MCF 10A (cell line): Measurements from ENCODE around the gene HOMEZ. TPM values are rescaled to one million over a fixed set of nuclear protein-coding genes. Genes with fewer than 3 reads are reported as not detected.
"Not testable (repeated sequence)": the region's sequence is repeated elsewhere in the genome, so short reads cannot be mapped to it uniquely, and the experiment has no call there.

Experiments
- BruUV-seq: library from RNA; stranded (reverse); fragments of 400-500 nt; replicated peaks from 2 replicates; lab custom pipeline; 2021; lab: Mats Ljungman, UMichigan
- CTCF ChIA-PET: fragments of 300-600 bp; sonication (Branson Sonifier 250); formaldehyde crosslinking; extraction: SDS; loops from one replicate; lab custom pipeline; 2021; ENCODE audit warnings: antibody characterized with exemption, inconsistent platforms; lab: Yijun Ruan, JAX
- POLR2A ChIA-PET: fragments of 300-600, 350-650 bp; sonication (Branson Sonifier 250); formaldehyde crosslinking; extraction: SDS; loops from one replicate; lab custom pipeline; 2020; ENCODE audit warnings: antibody characterized with exemption, inconsistent platforms; lab: Yijun Ruan, JAX
- DNase-seq: peaks from one replicate; pipeline ENCODE4 v3.0.0-alpha.2; 2018; ENCODE audit not compliant: unreplicated experiment
- H3K27ac Mint-ChIP-seq: one replicate; pipeline ENCODE4 v1.8.0; 2022; ENCODE audit warnings: mild to moderate bottlenecking, low read depth, mixed read lengths; ENCODE audit not compliant: unreplicated experiment
- H3K27me3 Mint-ChIP-seq: one replicate; pipeline ENCODE4 v1.8.0; 2022; ENCODE audit warnings: mixed read lengths; ENCODE audit not compliant: insufficient read depth, unreplicated experiment
- H3K36me3 Mint-ChIP-seq: one replicate; pipeline ENCODE4 v1.8.0; 2022; ENCODE audit warnings: mild to moderate bottlenecking, moderate library complexity, mixed read lengths; ENCODE audit not compliant: insufficient read depth, unreplicated experiment
- H3K4me1 Mint-ChIP-seq: one replicate; pipeline ENCODE4 v1.8.0; 2022; ENCODE audit warnings: mixed read lengths; ENCODE audit not compliant: insufficient read depth, unreplicated experiment
- H3K4me3 Mint-ChIP-seq: one replicate; pipeline ENCODE4 v1.8.0; 2022; ENCODE audit warnings: mild to moderate bottlenecking, moderate library complexity, mixed read lengths; ENCODE audit not compliant: unreplicated experiment
- H3K9me3 Mint-ChIP-seq: one replicate; pipeline ENCODE4 v1.8.0; 2022; ENCODE audit warnings: mixed read lengths; ENCODE audit not compliant: unreplicated experiment
- intact Hi-C: fragments of 100-400 bp; cut with micrococcal nuclease; formaldehyde crosslinking; loops from 2 replicates; pipeline ENCODE4 v1.14.1; 2022
- total RNA-seq: library from RNA; stranded (reverse); gene quantifications from 2 replicates; pipeline ENCODE4 v1.2.3, GENCODE V29; 2022
- TF ChIP-seq, protein P1 (sequence below): fragments of 200-600 bp; IDR thresholded peaks from one replicate; pipeline ENCODE4 v1.8.0; 2022; ENCODE audit warnings: antibody characterized with exemption, mild to moderate bottlenecking; ENCODE audit not compliant: unreplicated experiment

The HOMEZ gene
- total RNA-seq, 1 experiment from 2014 or later, result 9.3 TPM

DNA sequence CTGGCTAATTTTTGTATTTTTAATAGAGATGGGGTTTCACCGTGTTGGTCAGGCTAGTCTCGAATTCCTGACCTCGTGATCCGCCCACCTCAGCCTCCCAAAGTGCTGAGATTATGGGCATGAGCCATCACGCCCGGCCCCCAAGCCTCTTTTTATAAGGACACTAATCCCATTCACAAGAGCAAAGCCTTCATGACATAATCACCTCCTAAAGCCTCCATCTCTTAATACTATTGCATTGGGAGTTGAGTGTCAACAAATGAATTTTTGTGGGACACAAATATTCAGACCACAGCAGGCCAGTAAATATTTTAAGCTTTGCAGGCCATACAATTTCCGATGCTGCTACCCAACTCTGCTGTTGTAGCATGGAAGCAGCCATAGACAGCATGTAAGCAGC is 37.3 kb downstream of the HOMEZ start:
- no peaks in the 10 kb centered on the region for H3K9me3 Mint-ChIP-seq
- H3K27ac Mint-ChIP-seq, result no peak overlapping the region
- BruUV-seq, result no TSS peak
- no peak for DNase-seq
- H3K36me3 Mint-ChIP-seq, result no peaks in the 10 kb centered on the region
- H3K4me1 Mint-ChIP-seq, result no peaks in the 10 kb centered on the region
- intact Hi-C loops, result no loop called here
- ChIA-PET CTCF (interaction anchor here (0.6 to 1.1 kb wide), 5 partner anchors 10 to 483 kb away, joined by 3 to 5 read pairs (median 4); partner anchors contain the start of gene RNF212B), POLR2A (interaction anchor here (0.9 kb wide), 1 partner anchor 15 kb away, joined by 5 read pairs; no protein-coding TSS in a partner anchor)
- no peak overlapping the region for H3K4me3 Mint-ChIP-seq
- TF ChIP-seq, protein P1, sequence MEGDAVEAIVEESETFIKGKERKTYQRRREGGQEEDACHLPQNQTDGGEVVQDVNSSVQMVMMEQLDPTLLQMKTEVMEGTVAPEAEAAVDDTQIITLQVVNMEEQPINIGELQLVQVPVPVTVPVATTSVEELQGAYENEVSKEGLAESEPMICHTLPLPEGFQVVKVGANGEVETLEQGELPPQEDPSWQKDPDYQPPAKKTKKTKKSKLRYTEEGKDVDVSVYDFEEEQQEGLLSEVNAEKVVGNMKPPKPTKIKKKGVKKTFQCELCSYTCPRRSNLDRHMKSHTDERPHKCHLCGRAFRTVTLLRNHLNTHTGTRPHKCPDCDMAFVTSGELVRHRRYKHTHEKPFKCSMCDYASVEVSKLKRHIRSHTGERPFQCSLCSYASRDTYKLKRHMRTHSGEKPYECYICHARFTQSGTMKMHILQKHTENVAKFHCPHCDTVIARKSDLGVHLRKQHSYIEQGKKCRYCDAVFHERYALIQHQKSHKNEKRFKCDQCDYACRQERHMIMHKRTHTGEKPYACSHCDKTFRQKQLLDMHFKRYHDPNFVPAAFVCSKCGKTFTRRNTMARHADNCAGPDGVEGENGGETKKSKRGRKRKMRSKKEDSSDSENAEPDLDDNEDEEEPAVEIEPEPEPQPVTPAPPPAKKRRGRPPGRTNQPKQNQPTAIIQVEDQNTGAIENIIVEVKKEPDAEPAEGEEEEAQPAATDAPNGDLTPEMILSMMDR, result no peak
- H3K27me3 Mint-ChIP-seq, result no peaks in the 10 kb centered on the region

DNA sequence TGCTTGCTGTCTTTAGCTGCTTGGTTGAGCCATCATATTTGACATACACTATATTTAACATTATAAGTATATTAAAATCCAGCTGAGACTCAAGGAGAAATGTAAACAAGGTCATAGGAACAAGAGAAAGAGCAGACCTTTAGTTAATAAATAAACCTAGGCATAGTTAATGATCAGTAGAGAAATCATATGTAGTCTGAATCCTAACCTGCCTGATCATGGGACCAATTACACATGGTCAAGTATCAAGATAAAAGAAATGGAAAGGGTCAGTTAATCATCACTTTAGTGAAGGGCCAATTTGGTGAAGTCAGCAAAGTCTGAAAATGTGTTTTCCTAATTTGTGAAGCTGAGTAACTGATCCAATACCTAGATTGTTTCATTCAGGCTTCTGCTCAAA is 40.6 kb downstream of the HOMEZ start:
- Mint-ChIP-seq H3K4me1 (no peaks in the 10 kb centered on the region), H3K36me3 (no peaks in the 10 kb centered on the region), H3K27ac (no peak overlapping the region), H3K4me3 (no peak overlapping the region), H3K9me3 (no peaks in the 10 kb centered on the region), H3K27me3 (no peaks in the 10 kb centered on the region)
- intact Hi-C loops, result no loop called here
- POLR2A ChIA-PET, result no interaction called here
- TF ChIP-seq, protein P1, result no peak
- CTCF ChIA-PET, result interaction anchor here (1.0 kb wide), 1 partner anchor 49 kb away, joined by 3 read pairs; no protein-coding TSS in a partner anchor
- DNase-seq, result no peak
- no TSS peak for BruUV-seq

DNA sequence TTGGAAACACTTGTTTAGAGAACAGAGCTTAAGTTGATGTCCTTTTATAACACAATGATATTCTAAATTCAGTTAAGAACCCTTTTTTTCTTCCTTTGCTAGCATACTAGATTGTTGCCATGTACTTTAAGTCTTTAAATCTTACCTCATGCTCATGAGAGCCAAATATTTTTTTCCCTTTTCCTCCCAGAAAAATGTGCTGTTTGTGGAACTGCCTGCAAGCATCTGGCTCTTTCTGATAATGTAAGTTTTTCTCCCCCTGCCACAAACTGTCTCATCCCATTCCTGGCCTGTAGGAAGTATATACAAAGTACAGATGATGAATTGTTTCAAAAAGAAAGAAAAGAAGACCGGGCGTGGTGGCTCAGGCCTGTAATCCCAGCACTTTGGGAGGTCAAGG is 42.9 kb downstream of the HOMEZ start:
- Mint-ChIP-seq H3K4me3 (no peak overlapping the region), H3K27me3 (no peaks in the 10 kb centered on the region), H3K36me3 (no peaks in the 10 kb centered on the region), H3K9me3 (no peaks in the 10 kb centered on the region), H3K4me1 (no peaks in the 10 kb centered on the region), H3K27ac (no peak overlapping the region)
- TF ChIP-seq, protein P1, result no peak
- no peak for DNase-seq
- ChIA-PET POLR2A (interaction anchor here (1.2 kb wide), 1 partner anchor 35 kb away, joined by 5 read pairs; no protein-coding TSS in a partner anchor), CTCF (interaction anchor here (0.6 kb wide), 1 partner anchor 15 kb away, joined by 3 read pairs; no protein-coding TSS in a partner anchor)
- intact Hi-C loops, result no loop called here
- no TSS peak for BruUV-seq

DNA sequence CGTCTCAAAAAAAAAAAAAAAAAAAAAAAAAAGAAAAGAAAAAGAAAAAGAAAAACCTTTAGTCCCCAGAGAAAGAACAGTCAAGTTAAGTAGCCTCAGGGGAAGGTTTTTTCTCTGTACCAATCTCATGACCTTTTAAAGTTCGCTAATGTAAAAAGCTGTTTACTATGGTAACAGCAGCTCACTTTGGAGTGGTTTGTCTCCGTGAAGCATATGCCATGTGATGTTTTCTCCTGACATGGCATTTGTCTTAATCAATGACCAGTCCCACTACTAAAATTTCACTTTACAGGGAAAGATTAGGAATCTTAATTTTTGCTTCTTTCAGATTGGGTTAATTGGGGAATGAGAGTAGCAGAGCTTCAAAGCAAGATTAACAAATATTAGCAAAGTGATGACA is 43.9 kb downstream of the HOMEZ start:
- no TSS peak for BruUV-seq
- no peaks in the 10 kb centered on the region for H3K36me3 Mint-ChIP-seq
- intact Hi-C loops, result no loop called here

DNA sequence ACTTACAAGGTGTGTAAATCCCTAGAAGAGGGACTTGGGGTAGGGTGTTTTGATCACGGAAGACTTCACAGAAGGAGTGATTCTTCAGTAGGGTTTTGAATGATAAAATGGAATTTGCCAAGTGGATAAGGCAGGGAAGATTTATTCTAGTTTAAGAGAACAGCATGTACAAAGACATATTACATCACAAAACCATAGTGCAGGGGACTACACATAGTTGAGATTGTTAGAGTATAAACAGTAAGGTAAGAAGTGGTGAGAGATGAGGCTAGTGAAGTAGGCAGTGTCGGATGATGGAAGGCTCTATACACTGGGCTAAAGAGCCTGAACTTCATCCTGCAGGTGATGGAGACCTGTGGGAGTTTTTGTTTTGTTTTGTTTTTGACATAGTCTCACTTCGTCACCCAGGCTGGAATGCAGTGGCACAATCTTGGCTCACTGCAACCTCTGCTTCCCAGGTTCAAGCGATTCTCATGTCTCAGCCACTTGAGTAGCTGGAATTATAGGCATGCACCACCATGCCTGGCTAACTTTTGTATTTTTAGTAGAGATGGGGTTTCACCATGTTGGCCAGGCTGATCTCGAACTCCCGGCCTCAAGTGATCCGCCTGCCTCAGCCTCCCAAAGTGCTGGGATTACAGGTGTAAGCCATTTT is 44.7 kb downstream of the HOMEZ start:
- not testable (repeated sequence) for DNase-seq, BruUV-seq
- POLR2A ChIA-PET, result interaction anchor here (1.3 kb wide), 1 partner anchor 146 kb away, joined by 3 read pairs; the partner anchor contains the start of genes ACIN1 and C14orf119

More for the DNA sequence above, 43.9 kb downstream of the HOMEZ start:
- ChIA-PET POLR2A (interaction anchor here (1.2 to 1.3 kb wide), 2 partner anchors 34 to 147 kb away, joined by 3 to 5 read pairs; partner anchors contain the start of genes ACIN1 and C14orf119), CTCF (interaction anchor here (0.6 to 0.8 kb wide), 2 partner anchors 15 to 16 kb away, joined by 4 read pairs; no protein-coding TSS in a partner anchor)
- no peak for DNase-seq
- TF ChIP-seq, protein P1, result no peak
- Mint-ChIP-seq H3K9me3 (no peaks in the 10 kb centered on the region), H3K27ac (no peak overlapping the region), H3K27me3 (no peaks in the 10 kb centered on the region), H3K4me1 (peaks cover 7% of the 10 kb centered on the region), H3K4me3 (no peak overlapping the region)

More for the DNA sequence above, 44.7 kb downstream of the HOMEZ start:
- CTCF ChIA-PET, result interaction anchor here (0.6 to 0.7 kb wide), 2 partner anchors 17 to 216 kb away, joined by 3 to 4 read pairs; no protein-coding TSS in a partner anchor
- H3K36me3 Mint-ChIP-seq, H3K4me1 Mint-ChIP-seq, H3K27ac Mint-ChIP-seq, H3K9me3 Mint-ChIP-seq, intact Hi-C loops, H3K4me3 Mint-ChIP-seq, H3K27me3 Mint-ChIP-seq: not testable (repeated sequence)
